GOT3 (cell line): ENCODE measurements around the gene PHYH.
"Not testable (repeated sequence)": the region's sequence is repeated elsewhere in the genome, so short reads cannot be mapped to it uniquely, and the experiment has no call there.

ENCODE experiments used
- DNase-seq: peaks from one replicate; lab custom pipeline; 2025; ENCODE audit warnings: mixed read lengths; lab: John Stamatoyannopoulos, UW

PHYH gene

GRCh38 chr10:13271552-13272163, 28.2 kb downstream of the PHYH start:
- DNase-seq = no peak

- no peak for DNase-seq
Observed at GRCh38 chr10:13270877-13271551, 28.9 kb downstream of the PHYH start.

GRCh38 chr10:13268841-13269240, 31.0 kb downstream of the PHYH start:
- no peak for DNase-seq

- DNase-seq = no peak
Observed at GRCh38 chr10:13268310-13268709, 31.6 kb downstream of the PHYH start.

GRCh38 chr10:13263591-13263990, 36.3 kb downstream of the PHYH start:
- DNase-seq = no peak

- no peak for DNase-seq
Observed at GRCh38 chr10:13262433-13262832, 37.4 kb downstream of the PHYH start.

GRCh38 chr10:13257621-13258140, 42.2 kb downstream of the PHYH start:
- no peak for DNase-seq

GRCh38 chr10:13256627-13257026, 43.2 kb downstream of the PHYH start:
- DNase-seq = no peak

- no peak for DNase-seq
Observed at GRCh38 chr10:13253726-13254125, 46.1 kb downstream of the PHYH start.

GRCh38 chr10:13247784-13248183, 52.1 kb downstream of the PHYH start:
- no peak for DNase-seq

GRCh38 chr10:13247246-13247645, 52.6 kb downstream of the PHYH start:
- no peak for DNase-seq

GRCh38 chr10:13242260-13242659, 57.6 kb downstream of the PHYH start:
- DNase-seq = not testable (repeated sequence)

- DNase-seq = no peak
Observed at GRCh38 chr10:13241613-13242012, 58.3 kb downstream of the PHYH start.

- no peak for DNase-seq
Observed at GRCh38 chr10:13239923-13240322, 59.9 kb downstream of the PHYH start.

- DNase-seq = no peak
Observed at GRCh38 chr10:13238271-13239077, 61.4 kb downstream of the PHYH start.

GRCh38 chr10:13236638-13237037, 63.2 kb downstream of the PHYH start:
- no peak for DNase-seq

- not testable (repeated sequence) for DNase-seq
Observed at GRCh38 chr10:13234736-13235135, 65.1 kb downstream of the PHYH start.

- no peak for DNase-seq
Observed at GRCh38 chr10:13234172-13234571, 65.7 kb downstream of the PHYH start, which contains the start of gene UCMA. TSS of gene UCMA (minus strand) at chr10:13234374. CDS start at chr10:13234258, 116 bp downstream.

- DNase-seq = no peak
Observed at GRCh38 chr10:13233358-13233757, 66.5 kb downstream of the PHYH start.

- DNase-seq = no peak
Observed at GRCh38 chr10:13231808-13232207, 68.1 kb downstream of the PHYH start.

- no peak for DNase-seq
Observed at GRCh38 chr10:13231190-13231589, 68.7 kb downstream of the PHYH start.
